H1 (cell line): ENCODE measurements around the gene IFNL2. TPM values are rescaled to one million over a fixed set of nuclear protein-coding genes. Genes with fewer than 3 reads are reported as not detected.

ENCODE experiments used
- CTCF ChIA-PET: fragments of 300-600 bp; sonication (Branson Sonifier 250); formaldehyde crosslinking; loops from one replicate; lab custom pipeline; 2021; ENCODE audit not compliant: partially characterized antibody; lab: Charles Lee
- POLR2A ChIA-PET: fragments of 300-600 bp; sonication (Branson Sonifier 250); formaldehyde crosslinking; loops from one replicate; lab custom pipeline; 2021; ENCODE audit warnings: inconsistent platforms; ENCODE audit not compliant: partially characterized antibody; lab: Charles Lee
- DNase-seq, 2 experiments: peaks; one replicate each; pipeline versions ENCODE4 v3.0.0 to v3.0.0-alpha.2; 2010 to 2022; ENCODE audit warnings: low spot score in 2 of 2, low read depth in 1 of 2, mixed read lengths in 1 of 2
- FAIRE-seq: peaks from 2 replicates; lab custom pipeline; 2011; peaks lifted over from hg19 to GRCh38; lab: Jason Lieb, UNC
- H2AFZ ChIP-seq: 2 replicates; pipeline ENCODE4 v1.8.1; 2012; ENCODE audit warnings: low read length, inconsistent platforms
- H2AK5ac ChIP-seq: 2 replicates; pipeline ENCODE4 v1.6.1; 2013; ENCODE audit warnings: low read depth, low read length
- H2BK120ac ChIP-seq: replicated peaks from 2 replicates; pipeline ENCODE3; 2013; ENCODE audit warnings: low read depth, low read length, inconsistent platforms
- H2BK12ac ChIP-seq: 2 replicates; pipeline ENCODE4 v1.6.1; 2013; ENCODE audit warnings: low read depth, low read length
- H2BK15ac ChIP-seq: 2 replicates; pipeline ENCODE4 v1.6.1; 2013; ENCODE audit warnings: low read length
- H2BK20ac ChIP-seq: 2 replicates; pipeline ENCODE4 v1.6.1; 2013; ENCODE audit warnings: low read length
- H2BK5ac ChIP-seq: 2 replicates; pipeline ENCODE4 v1.6.1; 2013; ENCODE audit warnings: low read depth, low read length
- H3K14ac ChIP-seq: 2 replicates; pipeline ENCODE4 v1.6.1; 2013; ENCODE audit warnings: inconsistent platforms; ENCODE audit not compliant: insufficient read length
- H3K18ac ChIP-seq: 2 replicates; pipeline ENCODE4 v1.6.1; 2013; ENCODE audit warnings: low read length; ENCODE audit errors: extremely low read depth
- H3K23ac ChIP-seq: 2 replicates; pipeline ENCODE4 v1.6.1; 2013; ENCODE audit warnings: inconsistent platforms; ENCODE audit not compliant: insufficient read length
- H3K23me2 ChIP-seq: 2 replicates; pipeline ENCODE4 v1.6.1; 2013; ENCODE audit warnings: low read depth, low read length
- H3K27ac ChIP-seq: 2 replicates; pipeline ENCODE4 v1.6.1; 2011; ENCODE audit warnings: low read depth, low read length, inconsistent platforms
- H3K27me3 ChIP-seq, 4 experiments: replicated peaks in 1 of 4; 1 replicate in 1 of 4; 2 replicates in 3 of 4; pipeline versions ENCODE4 v1.6.1 to v1.8.1; 2011 to 2013; ENCODE audit warnings: low read length in 3 of 4, mild to moderate bottlenecking in 3 of 4, inconsistent platforms in 2 of 4, mixed read lengths in 2 of 4, moderate library complexity in 1 of 4; ENCODE audit not compliant: control insufficient read depth in 3 of 4, insufficient read depth in 3 of 4; ENCODE audit errors: extremely low read depth in 1 of 4
- H3K36me3 ChIP-seq, 4 experiments: 2 replicates each; pipeline versions ENCODE4 v1.6.1 to v1.8.1; 2011 to 2013; ENCODE audit warnings: mild to moderate bottlenecking in 4 of 4, low read length in 3 of 4, moderate library complexity in 2 of 4, control low read depth in 1 of 4, inconsistent platforms in 1 of 4; ENCODE audit not compliant: insufficient read depth in 4 of 4, control insufficient read depth in 2 of 4
- H3K4ac ChIP-seq: replicated peaks from 2 replicates; pipeline ENCODE3; 2013; ENCODE audit warnings: low read length, low read depth, mixed read lengths, inconsistent platforms; ENCODE audit not compliant: insufficient read length
- H3K4me1 ChIP-seq, 4 experiments: replicated peaks in 1 of 4; 1 replicate in 1 of 4; 2 replicates in 3 of 4; pipeline versions ENCODE4 v1.6.1 to v1.8.1; 2011 to 2013; ENCODE audit warnings: low read length in 3 of 4, inconsistent platforms in 2 of 4, mixed read lengths in 1 of 4; ENCODE audit not compliant: insufficient read depth in 4 of 4, control insufficient read depth in 3 of 4
- H3K4me2 ChIP-seq, 2 experiments: 2 replicates each; pipeline versions ENCODE4 v1.6.1 to v1.8.1; 2011 to 2013; ENCODE audit warnings: low read depth in 2 of 2, low read length in 2 of 2, control low read depth in 1 of 2, inconsistent platforms in 1 of 2, mild to moderate bottlenecking in 1 of 2; ENCODE audit not compliant: insufficient read depth in 1 of 2
- H3K4me3 ChIP-seq, 4 experiments: fragments of 200-600, 300-600 bp in 1 of 4; sonication (generic), shearing (Covaris generic), sonication (Bioruptor Twin) in 1 of 4; 2 replicates each; pipeline versions ENCODE4 v1.5.1 to v1.8.1; 2011 to 2016; ENCODE audit warnings: low read length in 4 of 4, low read depth in 3 of 4, control low read depth in 2 of 4, inconsistent platforms in 2 of 4, mild to moderate bottlenecking in 2 of 4, mixed read lengths in 1 of 4, moderate library complexity in 1 of 4; ENCODE audit not compliant: insufficient read depth in 2 of 4; ENCODE audit errors: extremely low read depth in 1 of 4
- H3K56ac ChIP-seq: replicated peaks from 2 replicates; pipeline ENCODE3; 2013; ENCODE audit warnings: low read depth, mild to moderate bottlenecking, mixed read lengths, low read length, inconsistent platforms; ENCODE audit not compliant: insufficient read length
- H3K79me1 ChIP-seq: 2 replicates; pipeline ENCODE4 v1.6.1; 2013; ENCODE audit warnings: low read depth, low read length, control low read depth
- H3K79me2 ChIP-seq, 2 experiments: 2 replicates each; pipeline versions ENCODE4 v1.6.1 to v1.8.1; 2012 to 2013; ENCODE audit warnings: low read length in 2 of 2, mild to moderate bottlenecking in 2 of 2, inconsistent platforms in 1 of 2; ENCODE audit not compliant: insufficient read depth in 2 of 2, control insufficient read depth in 1 of 2
- H3K9ac ChIP-seq, 4 experiments: replicated peaks in 1 of 4; 1 replicate in 1 of 4; 2 replicates in 3 of 4; pipeline versions ENCODE4 v1.6.1 to v1.8.1; 2011 to 2013; ENCODE audit warnings: low read depth in 3 of 4, low read length in 3 of 4, control low read depth in 2 of 4, mild to moderate bottlenecking in 2 of 4, moderate library complexity in 2 of 4, inconsistent platforms in 1 of 4; ENCODE audit errors: extremely low read depth in 1 of 4
- H3K9me3 ChIP-seq, 2 experiments: 2 replicates each; pipeline versions ENCODE4 v1.6.1 to v1.8.1; 2012 to 2013; ENCODE audit warnings: mild to moderate bottlenecking in 2 of 2, moderate library complexity in 2 of 2, control low read depth in 1 of 2, inconsistent platforms in 1 of 2, low read depth in 1 of 2, low read length in 1 of 2, mixed read lengths in 1 of 2; ENCODE audit not compliant: insufficient read depth in 2 of 2
- H4K20me1 ChIP-seq, 2 experiments: replicated peaks in 1 of 2; 2 replicates each; pipeline versions ENCODE3 to v1.8.1; 2011 to 2013; ENCODE audit warnings: inconsistent platforms in 2 of 2, low read length in 2 of 2, mild to moderate bottlenecking in 1 of 2; ENCODE audit not compliant: insufficient read depth in 2 of 2, control insufficient read depth in 1 of 2
- H4K5ac ChIP-seq: 2 replicates; pipeline ENCODE4 v1.6.1; 2013; ENCODE audit warnings: low read length, low read depth, mixed read lengths, inconsistent platforms; ENCODE audit not compliant: insufficient read length
- H4K8ac ChIP-seq: 2 replicates; pipeline ENCODE4 v1.8.0; 2013; ENCODE audit warnings: mild to moderate bottlenecking, moderate library complexity, low read length, inconsistent platforms; ENCODE audit not compliant: insufficient read depth; ENCODE audit errors: extremely low read depth
- H4K91ac ChIP-seq: replicated peaks from 2 replicates; pipeline ENCODE3; 2013; ENCODE audit warnings: low read length, mixed read lengths, inconsistent platforms; ENCODE audit not compliant: insufficient read length
- CBX5 ChIP-seq: fragments of 300-800, 300-1000 bp; sonication (generic); IDR thresholded peaks from 2 replicates; pipeline ENCODE4 v1.7.1; 2016; ENCODE audit warnings: antibody characterized with exemption, low read length, low read depth
- GABPA ChIP-seq: IDR thresholded peaks from 2 replicates; pipeline ENCODE4 v1.6.1; 2011; ENCODE audit warnings: mild to moderate bottlenecking, low read length, moderate library complexity, borderline replicate concordance; ENCODE audit not compliant: insufficient read depth
- WGBS, 2 experiments: shearing (Covaris generic) in 1 of 2; methylation state at CpG; one replicate each; pipeline versions ENCODE4 v1.1.6 to v1.1.7; 2013 to 2015; ENCODE audit warnings: low lambda C conversion rate in 2 of 2, mixed read lengths in 2 of 2, inconsistent platforms in 1 of 2, low coverage in 1 of 2, missing lambda C conversion rate in 1 of 2; ENCODE audit not compliant: insufficient replicate concordance in 2 of 2, insufficient coverage in 1 of 2, insufficient read length in 1 of 2; ENCODE audit errors: extremely low coverage in 1 of 2, missing lambda C conversion rate in 1 of 2; 5-methylcytosine and 5-hydroxymethylcytosine counted together
- polyA plus RNA-seq, 7 experiments: library from polyadenylated mRNA; depleted of rRNA in 3 of 7; stranded (reverse) in 5 of 7; unstranded in 2 of 7; fragments of >200 nt in 5 of 7; fragments of 200-250 nt in 2 of 7; gene quantifications; 1 replicate in 5 of 7; 2 replicates in 1 of 7; 4 replicates in 1 of 7; pipeline versions ENCODE4 v1.2.1 to v1.2.3, GENCODE V29; 2011 to 2013; ENCODE audit warnings: missing spikeins in 2 of 7, mixed read lengths in 2 of 7
- total RNA-seq: library from RNA; stranded (reverse); fragmentation: NEBNext Ultra II Directional; extraction: Animal tissue kit (Norgen Biotek cat#: 25700); gene quantifications from 2 replicates; pipeline ENCODE4 v1.2.1, GENCODE V29; 2021
- TF ChIP-seq, protein P1 (sequence below), 3 experiments: IDR thresholded peaks; 1 replicate in 2 of 3; 2 replicates in 1 of 3; pipeline versions ENCODE4 v1.5.1 to v1.6.1; 2011; ENCODE audit warnings: low read length in 3 of 3, mild to moderate bottlenecking in 3 of 3, inconsistent platforms in 2 of 3, low read depth in 1 of 3, moderate library complexity in 1 of 3; ENCODE audit not compliant: insufficient read depth in 1 of 3; ENCODE audit errors: control extremely low read depth in 1 of 3

IFNL2 gene
- total and polyA plus RNA-seq, 2 of the 8 experiments (the other 6 are each of a cell fraction or from before 2014, with no cell fraction given), result not detected

DNA sequence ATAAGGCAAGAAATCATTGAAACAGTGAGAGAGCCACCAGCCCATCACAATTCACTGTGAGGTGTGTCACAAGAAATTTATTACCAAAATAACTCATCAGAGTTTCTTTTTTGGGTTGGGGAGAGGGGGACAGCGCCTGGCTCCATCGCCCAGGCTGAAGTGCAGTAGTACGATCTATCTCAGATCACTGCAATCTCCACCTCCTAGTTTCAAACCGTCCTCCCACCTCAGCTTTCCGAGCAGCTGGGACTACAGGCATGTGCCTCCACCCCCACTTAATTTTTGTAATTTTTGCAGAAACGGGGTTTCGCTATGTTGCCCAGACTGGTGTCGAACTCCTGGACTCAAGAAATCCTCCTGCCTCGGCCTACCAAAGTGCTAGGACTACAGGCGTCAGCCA lies 31.6 kb downstream of the IFNL2 start:
- Histone ChIP-seq H4K20me1 (no peaks in the 10 kb centered on the region), H3K79me1 (no peaks in the 10 kb centered on the region), H4K8ac (no peak overlapping the region), H3K79me2 (no peaks in the 10 kb centered on the region), H2BK15ac (no peak overlapping the region), H2BK5ac (no peak overlapping the region), H3K27ac (no peak overlapping the region), H3K4me3 (no peak overlapping the region), H2BK120ac (no peak overlapping the region), H2AK5ac (no peak overlapping the region), H3K14ac (no peak overlapping the region), H3K4ac (no peak overlapping the region), H3K23me2 (peaks cover 2% of the 10 kb centered on the region; the same call in 1 of the 2 replicates), H3K9ac (no peak overlapping the region), H3K4me1 (peaks cover 0 to 7% (median 5%) of the 10 kb centered on the region in 4 experiments; a peak in 3 of 7 replicates), H3K23ac (no peak overlapping the region), H4K91ac (no peak overlapping the region), H3K27me3 (peaks cover 0 to 5% (median 0%) of the 10 kb centered on the region in 4 experiments; a peak in 2 of 7 replicates), H2BK20ac (no peak overlapping the region), H3K18ac (no peak overlapping the region), H3K9me3 (no peaks in the 10 kb centered on the region), H3K36me3 (no peaks in the 10 kb centered on the region), H3K4me2 (no peak overlapping the region), H2BK12ac (no peak overlapping the region), H2AFZ (no peak overlapping the region), H4K5ac (no peak overlapping the region), H3K56ac (no peak overlapping the region)
- TF ChIP-seq, protein P1, sequence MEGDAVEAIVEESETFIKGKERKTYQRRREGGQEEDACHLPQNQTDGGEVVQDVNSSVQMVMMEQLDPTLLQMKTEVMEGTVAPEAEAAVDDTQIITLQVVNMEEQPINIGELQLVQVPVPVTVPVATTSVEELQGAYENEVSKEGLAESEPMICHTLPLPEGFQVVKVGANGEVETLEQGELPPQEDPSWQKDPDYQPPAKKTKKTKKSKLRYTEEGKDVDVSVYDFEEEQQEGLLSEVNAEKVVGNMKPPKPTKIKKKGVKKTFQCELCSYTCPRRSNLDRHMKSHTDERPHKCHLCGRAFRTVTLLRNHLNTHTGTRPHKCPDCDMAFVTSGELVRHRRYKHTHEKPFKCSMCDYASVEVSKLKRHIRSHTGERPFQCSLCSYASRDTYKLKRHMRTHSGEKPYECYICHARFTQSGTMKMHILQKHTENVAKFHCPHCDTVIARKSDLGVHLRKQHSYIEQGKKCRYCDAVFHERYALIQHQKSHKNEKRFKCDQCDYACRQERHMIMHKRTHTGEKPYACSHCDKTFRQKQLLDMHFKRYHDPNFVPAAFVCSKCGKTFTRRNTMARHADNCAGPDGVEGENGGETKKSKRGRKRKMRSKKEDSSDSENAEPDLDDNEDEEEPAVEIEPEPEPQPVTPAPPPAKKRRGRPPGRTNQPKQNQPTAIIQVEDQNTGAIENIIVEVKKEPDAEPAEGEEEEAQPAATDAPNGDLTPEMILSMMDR (IDR thresholded peaks at IDR 0.05; ENCODE audit: control extremely low read depth in 1 of 3, insufficient read depth in 1 of 3, low read depth in 1 of 3, low read length in 3 of 3), result no peak
- TF ChIP-seq GABPA (no peak), CBX5 (no peak)
- ChIA-PET POLR2A (interaction anchor here (0.6 kb wide), 1 partner anchor 10 kb away, joined by 3 read pairs; no protein-coding TSS in a partner anchor), CTCF (interaction anchor here (0.6 kb wide), 1 partner anchor 414 kb away, joined by 5 read pairs; no protein-coding TSS in a partner anchor)
- FAIRE-seq (no peak), DNase-seq (no peak)
- WGBS, 2 experiments, result 93% methylated on average over 10 of the region's 10 CpGs; no CpG with 5 or more reads in 1 of the 2 experiments
